Neutrophil (primary cell): ENCODE results near the gene NR1H2.

Experiments used
- H3K27ac ChIP-seq: fragments of 200-600 bp; sonication (generic); 2 replicates; pipeline ENCODE4 v1.5.1; 2016; ENCODE audit warnings: mild to moderate bottlenecking, moderate library complexity
- H3K27me3 ChIP-seq: fragments of 200-600 bp; sonication (generic); 2 replicates; pipeline ENCODE4 v1.6.0; 2016; ENCODE audit warnings: mild to moderate bottlenecking
- H3K36me3 ChIP-seq: fragments of 200-600 bp; sonication (generic); 2 replicates; pipeline ENCODE4 v1.5.1; 2017
- H3K4me1 ChIP-seq, 2 experiments: fragments of 200-600 bp in 1 of 2; sonication (generic) in 1 of 2; 1 replicate in 1 of 2; 2 replicates in 1 of 2; pipeline versions ENCODE4 v1.5.1 to v1.6.1; 2013 to 2016; ENCODE audit warnings: low read depth in 1 of 2, low read length in 1 of 2, mild to moderate bottlenecking in 1 of 2, moderate library complexity in 1 of 2; ENCODE audit not compliant: control insufficient read depth in 1 of 2, insufficient read depth in 1 of 2
- H3K4me3 ChIP-seq, 2 experiments: fragments of 200-600 bp in 1 of 2; sonication (generic) in 1 of 2; 1 replicate in 1 of 2; 2 replicates in 1 of 2; pipeline ENCODE4 v1.5.1; 2013 to 2016; ENCODE audit warnings: low read depth in 1 of 2, low read length in 1 of 2, mild to moderate bottlenecking in 1 of 2, moderate library complexity in 1 of 2
- H3K9me3 ChIP-seq: fragments of 200-600 bp; sonication (generic); 2 replicates; pipeline ENCODE4 v1.5.1; 2016
- CTCF ChIP-seq: fragments of 200-600 bp; sonication (generic); IDR thresholded peaks from 2 replicates; pipeline ENCODE4 v1.5.1; 2016; ENCODE audit warnings: antibody characterized with exemption

NR1H2 gene

DNA sequence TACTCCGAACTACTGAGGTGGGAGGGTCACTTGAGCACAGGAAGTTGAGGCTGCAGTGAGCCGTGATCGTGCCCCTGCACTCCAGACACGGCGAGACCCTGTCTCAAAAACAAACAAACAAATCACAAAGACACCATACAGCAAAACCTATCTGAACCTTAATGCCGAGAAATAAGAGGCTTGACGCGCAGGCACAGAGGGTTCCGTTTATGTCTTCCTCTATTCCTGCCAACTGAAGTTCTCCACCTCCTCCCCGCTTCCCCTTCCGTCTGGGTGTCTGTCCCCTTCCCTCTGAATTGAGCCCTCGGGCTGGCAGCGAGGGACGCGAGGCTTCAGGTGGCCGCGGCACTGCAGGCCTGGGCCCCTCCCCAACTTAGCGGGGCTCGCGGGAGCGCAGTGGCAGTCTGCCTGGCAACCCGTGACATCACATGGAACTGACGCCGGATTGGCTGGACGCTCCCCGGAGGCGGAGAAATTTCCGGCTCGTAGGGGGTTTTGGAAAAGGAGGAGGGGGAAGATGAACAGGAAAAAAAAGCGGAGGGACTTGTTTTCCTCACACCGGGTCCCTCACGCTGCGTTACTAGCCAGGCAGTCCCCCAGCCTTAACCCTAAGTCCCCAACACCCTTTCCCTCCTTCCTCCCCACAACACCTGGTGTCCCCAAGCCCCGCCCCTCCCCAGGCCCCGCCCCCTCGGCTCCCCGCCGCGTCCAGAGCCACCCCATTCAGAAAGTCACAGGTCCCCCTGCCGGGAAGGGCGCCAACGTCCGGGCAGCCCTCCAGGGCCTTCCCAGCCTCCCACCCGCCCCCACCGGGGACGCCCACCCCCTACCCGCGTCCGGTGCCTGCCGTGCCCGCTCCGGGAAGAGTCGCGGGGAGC is 55.3 kb downstream of the NR1H2 start:
- H3K36me3 ChIP-seq, result no peaks in the 10 kb centered on the region
- peaks cover 17 to 28% of the 10 kb centered on the region in 2 experiments for H3K4me1 ChIP-seq
- H3K9me3 ChIP-seq, result no peaks in the 10 kb centered on the region
- H3K4me3 ChIP-seq, result peak overlapping the region; percentile 56 to 78
- peaks cover 42% of the 10 kb centered on the region for H3K27me3 ChIP-seq
- TF ChIP-seq CTCF, result no peak
- H3K27ac ChIP-seq, result peak overlapping the region; percentile 67

DNA sequence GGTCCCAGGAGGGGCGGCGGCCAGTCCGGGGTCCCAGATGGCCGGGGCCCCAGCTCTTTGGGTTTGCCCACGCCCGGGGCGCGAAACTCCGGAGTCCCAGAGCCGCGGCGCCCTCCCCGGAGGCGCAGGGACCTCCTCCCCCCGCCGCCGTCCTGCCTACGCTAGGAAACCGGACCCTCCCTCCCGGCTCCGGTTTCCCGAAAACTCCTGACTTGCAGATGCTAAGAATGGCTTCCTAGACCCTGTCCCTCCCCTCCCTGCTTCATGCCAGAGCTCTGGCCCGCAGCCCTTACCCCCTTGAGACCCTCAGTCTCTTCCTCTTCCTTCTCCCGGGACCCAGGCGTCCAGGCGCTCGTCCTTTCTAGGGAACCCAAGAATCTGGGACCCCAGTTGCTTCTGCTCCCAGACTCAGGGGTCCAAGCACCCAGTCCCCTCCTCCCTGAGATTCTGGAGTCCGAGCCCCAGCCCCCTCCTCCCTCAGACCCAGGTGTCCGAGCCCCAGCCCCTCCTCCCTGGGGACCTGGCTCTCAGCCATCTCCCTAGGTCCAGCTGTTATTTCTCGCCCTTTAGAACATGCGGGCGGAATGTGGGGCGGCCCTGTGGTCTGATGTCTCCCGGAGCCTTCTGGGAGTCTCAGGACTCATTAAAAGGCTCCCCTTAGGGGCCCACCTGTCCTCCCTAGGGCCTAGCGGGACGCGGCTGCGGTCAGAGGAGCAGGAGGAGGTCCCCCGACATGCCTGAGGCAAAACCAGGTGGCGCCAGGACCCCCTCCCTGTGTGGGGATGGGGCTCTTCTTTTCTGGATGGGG is 56.2 kb downstream of the NR1H2 start, which contains the start of gene MYBPC2:
Gene MYBPC2, plus strand, starts transcription at position 672 of the 808 bp plus-strand sequence. Its CDS starts 62 bp downstream, at position 734.
- Histone ChIP-seq H3K27ac (peak within 1 kb of the TSS; percentile 67), H3K4me3 (peak within 1 kb of the TSS; percentile 56 to 78), H3K9me3 (no peaks in the 10 kb centered on the region), H3K27me3 (peaks cover 42% of the 10 kb centered on the region), H3K36me3 (no peaks in the 10 kb centered on the region), H3K4me1 (peaks cover 17 to 28% of the 10 kb centered on the region in 2 experiments)
- TF ChIP-seq CTCF, result no peak
